H1 (cell line): ENCODE results near the gene IPO11.
"Not testable (repeated sequence)": the region's sequence is repeated elsewhere in the genome, so short reads cannot be mapped to it uniquely, and the experiment has no call there.

ENCODE experiments used
- ASH2L ChIP-seq: fragments of 200-600, 300-600 bp; sonication (generic); IDR thresholded peaks from one replicate; pipeline ENCODE4 v1.7.1; 2017; ENCODE audit warnings: low read length
- BACH1 ChIP-seq: IDR thresholded peaks from 2 replicates; pipeline ENCODE4 v1.6.1; 2012; ENCODE audit warnings: low read length, improper control_type of control experiment
- BRCA1 ChIP-seq: IDR thresholded peaks from 2 replicates; pipeline ENCODE4 v1.6.1; 2012; ENCODE audit warnings: low read depth, low read length, improper control_type of control experiment
- CHD2 ChIP-seq: IDR thresholded peaks from 2 replicates; pipeline ENCODE4 v1.6.1; 2012; ENCODE audit warnings: low read length, improper control_type of control experiment
- POLR2AphosphoS5 ChIP-seq: IDR thresholded peaks from 2 replicates; pipeline ENCODE4 v1.6.1; 2011; ENCODE audit warnings: low read depth, low read length
- TF ChIP-seq, protein P1 (sequence below): IDR thresholded peaks from 2 replicates; pipeline ENCODE4 v1.6.1; 2012; ENCODE audit warnings: inconsistent platforms
- TF ChIP-seq, protein P2 (sequence below), 3 experiments: IDR thresholded peaks; 1 replicate in 2 of 3; 2 replicates in 1 of 3; pipeline versions ENCODE4 v1.5.1 to v1.6.1; 2011; ENCODE audit warnings: low read length in 3 of 3, mild to moderate bottlenecking in 3 of 3, inconsistent platforms in 2 of 3, low read depth in 1 of 3, moderate library complexity in 1 of 3; ENCODE audit not compliant: insufficient read depth in 1 of 3; ENCODE audit errors: control extremely low read depth in 1 of 3

DNA sequence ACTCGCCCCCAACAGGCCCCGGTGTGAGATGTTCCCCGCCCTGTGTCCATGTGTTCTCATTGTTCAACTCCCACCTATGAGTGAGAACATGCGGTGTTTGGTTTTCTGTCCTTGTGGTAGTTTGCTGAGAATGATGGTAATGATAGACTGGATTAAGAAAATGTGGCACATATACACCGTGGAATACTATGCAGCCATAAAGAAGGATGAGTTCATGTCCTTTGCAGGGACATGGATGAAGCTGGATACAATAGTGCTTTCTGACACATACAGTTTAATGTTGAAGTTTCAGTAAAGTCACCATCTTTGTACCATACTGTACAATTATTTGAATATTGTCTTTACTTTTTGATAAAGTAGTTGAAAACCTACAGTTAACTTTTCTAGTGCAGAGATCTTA, 96.2 kb downstream of the IPO11 start:
- TF ChIP-seq, protein P1, sequence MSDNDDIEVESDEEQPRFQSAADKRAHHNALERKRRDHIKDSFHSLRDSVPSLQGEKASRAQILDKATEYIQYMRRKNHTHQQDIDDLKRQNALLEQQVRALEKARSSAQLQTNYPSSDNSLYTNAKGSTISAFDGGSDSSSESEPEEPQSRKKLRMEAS: not testable (repeated sequence)
- TF ChIP-seq, protein P2, sequence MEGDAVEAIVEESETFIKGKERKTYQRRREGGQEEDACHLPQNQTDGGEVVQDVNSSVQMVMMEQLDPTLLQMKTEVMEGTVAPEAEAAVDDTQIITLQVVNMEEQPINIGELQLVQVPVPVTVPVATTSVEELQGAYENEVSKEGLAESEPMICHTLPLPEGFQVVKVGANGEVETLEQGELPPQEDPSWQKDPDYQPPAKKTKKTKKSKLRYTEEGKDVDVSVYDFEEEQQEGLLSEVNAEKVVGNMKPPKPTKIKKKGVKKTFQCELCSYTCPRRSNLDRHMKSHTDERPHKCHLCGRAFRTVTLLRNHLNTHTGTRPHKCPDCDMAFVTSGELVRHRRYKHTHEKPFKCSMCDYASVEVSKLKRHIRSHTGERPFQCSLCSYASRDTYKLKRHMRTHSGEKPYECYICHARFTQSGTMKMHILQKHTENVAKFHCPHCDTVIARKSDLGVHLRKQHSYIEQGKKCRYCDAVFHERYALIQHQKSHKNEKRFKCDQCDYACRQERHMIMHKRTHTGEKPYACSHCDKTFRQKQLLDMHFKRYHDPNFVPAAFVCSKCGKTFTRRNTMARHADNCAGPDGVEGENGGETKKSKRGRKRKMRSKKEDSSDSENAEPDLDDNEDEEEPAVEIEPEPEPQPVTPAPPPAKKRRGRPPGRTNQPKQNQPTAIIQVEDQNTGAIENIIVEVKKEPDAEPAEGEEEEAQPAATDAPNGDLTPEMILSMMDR (IDR thresholded peaks at IDR 0.05; ENCODE audit: control extremely low read depth in 1 of 3, insufficient read depth in 1 of 3, low read depth in 1 of 3, low read length in 3 of 3): not testable (repeated sequence)
- TF ChIP-seq POLR2AphosphoS5, ASH2L, BACH1, CHD2, BRCA1: not testable (repeated sequence)
